Dermis microvascular lymphatic vessel endothelial cell (primary cell): ENCODE data around the gene NISCH. TPM values are rescaled to one million over a fixed set of nuclear protein-coding genes. Genes with fewer than 3 reads are reported as not detected.

Experiments used
- DNase-seq, 2 donors: peaks; one replicate each; pipeline versions ENCODE4 v3.0.0 to v3.0.0-alpha.2; 2010; ENCODE audit warnings: low read depth in 2 of 2
- total RNA-seq: library from RNA; depleted of rRNA; stranded (reverse); fragments of >200 nt; gene quantifications from 2 replicates; pipeline ENCODE4 v1.2.1, GENCODE V29; 2014

Gene NISCH
- total RNA-seq, 1 donor from 2014 or later, result 27.7 TPM

- DNase-seq, result no peak
These were observed 34.0 kb downstream of the NISCH start for GRCh38 chr3:52489453-52489852.

GRCh38 chr3:52490035-52490938, 34.9 kb downstream of the NISCH start:
- DNase-seq, result peak in 1 of 2 donors; percentile 11

- DNase-seq, result peak; percentile 57 to 94
These were observed 35.6 kb downstream of the NISCH start for GRCh38 chr3:52490939-52491526.

GRCh38 chr3:52492059-52492458, 36.7 kb downstream of the NISCH start:
- DNase-seq, result no peak

- no peak for DNase-seq
These were observed 38.0 kb downstream of the NISCH start for GRCh38 chr3:52493232-52494017.

DNA sequence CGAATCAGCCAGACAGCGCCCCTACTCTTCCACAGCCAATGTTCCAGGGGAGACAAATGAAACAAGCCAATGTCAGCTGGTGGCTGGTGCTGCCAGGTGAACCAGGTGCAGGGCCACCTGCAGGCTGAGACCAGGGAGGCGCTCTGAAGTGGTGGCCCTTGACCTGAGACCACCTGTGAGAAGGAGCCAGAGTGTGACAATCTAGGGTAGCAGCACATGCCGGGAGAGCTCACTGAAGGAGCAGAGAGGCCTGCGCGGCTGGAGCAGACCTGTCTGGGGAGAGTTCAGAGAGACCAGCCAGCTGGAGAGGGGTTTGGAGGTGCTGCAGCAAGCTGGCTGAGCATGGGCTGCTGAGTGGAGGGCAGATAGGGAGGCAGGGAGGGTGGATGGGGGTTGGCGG, 39.0 kb downstream of the NISCH start:
- DNase-seq, result no peak

DNA sequence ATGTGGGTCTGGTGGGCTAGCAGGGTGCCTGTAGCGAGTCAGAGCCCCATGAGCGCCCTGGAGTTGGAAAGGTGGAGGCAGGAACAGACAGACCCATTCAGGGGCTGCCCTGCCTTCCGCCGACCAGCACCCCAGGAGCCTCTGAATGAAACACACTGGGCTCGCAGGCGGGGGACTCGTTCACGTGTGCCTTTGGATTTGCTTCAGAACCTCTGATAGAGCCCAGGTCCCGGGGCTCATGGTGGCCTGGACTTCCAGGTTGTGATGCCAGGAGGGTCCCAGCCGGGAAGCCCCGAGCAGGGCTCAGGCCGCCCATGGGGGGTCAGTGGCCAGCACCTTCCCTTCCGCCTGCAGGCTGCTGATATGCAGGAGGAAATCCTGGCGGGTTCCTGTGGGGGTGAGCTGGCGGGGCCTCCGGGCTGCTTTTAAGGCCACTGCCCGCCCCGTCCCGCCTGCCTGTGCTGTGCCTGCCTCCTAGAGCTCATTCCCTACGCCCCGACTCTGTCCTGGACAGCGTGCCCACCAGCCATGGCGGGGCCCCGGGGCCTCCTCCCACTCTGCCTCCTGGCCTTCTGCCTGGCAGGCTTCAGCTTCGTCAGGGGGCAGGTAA, 39.6 kb downstream of the NISCH start, which contains the start of gene STAB1:
Gene STAB1 (plus strand): TSS at position 453 of the 610 bp plus-strand sequence. CDS start 76 bp downstream, at position 529.
- peak; percentile 92 to 96 for DNase-seq

DNA sequence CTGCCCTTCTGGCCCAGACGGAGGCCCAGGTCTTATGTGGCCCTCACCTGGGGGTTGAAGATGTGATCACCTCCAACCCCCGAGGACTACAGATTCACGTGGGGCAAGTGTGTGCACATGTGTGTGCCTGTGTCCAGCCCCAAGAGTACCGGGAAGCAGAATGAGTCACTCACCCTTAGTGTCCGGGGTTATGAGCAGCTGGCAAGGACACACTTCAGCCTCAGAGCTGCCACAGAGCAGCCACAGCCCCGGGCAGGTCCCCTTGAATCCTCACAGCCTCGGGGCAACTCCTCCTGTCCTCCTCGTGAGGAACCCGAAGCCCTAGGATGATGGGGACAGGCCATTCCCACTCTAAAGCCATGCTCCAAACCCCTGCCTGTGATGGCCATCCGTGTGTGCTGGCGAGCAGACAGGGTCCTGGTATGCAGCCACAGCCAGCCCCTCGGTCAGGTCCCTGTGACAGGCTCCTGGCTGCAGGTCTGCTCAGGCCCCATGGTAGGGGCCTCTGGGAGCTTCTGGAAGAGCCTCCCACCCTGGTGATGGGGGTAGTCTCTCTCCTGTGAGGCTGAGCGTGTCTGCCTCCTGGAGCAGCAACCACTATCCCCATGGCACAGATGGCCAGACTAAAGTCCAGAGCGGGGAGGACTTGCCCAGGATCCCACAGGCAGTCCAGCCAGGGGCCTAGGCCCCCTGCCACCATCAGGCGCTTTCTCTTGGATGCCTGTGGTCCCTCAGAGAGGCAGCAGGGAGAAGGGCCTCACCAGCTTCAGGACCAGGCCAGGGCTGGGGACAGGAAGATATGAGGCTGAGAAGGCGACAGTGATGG, 40.6 kb downstream of the NISCH start:
- peak; percentile 69 to 88 for DNase-seq

DNA sequence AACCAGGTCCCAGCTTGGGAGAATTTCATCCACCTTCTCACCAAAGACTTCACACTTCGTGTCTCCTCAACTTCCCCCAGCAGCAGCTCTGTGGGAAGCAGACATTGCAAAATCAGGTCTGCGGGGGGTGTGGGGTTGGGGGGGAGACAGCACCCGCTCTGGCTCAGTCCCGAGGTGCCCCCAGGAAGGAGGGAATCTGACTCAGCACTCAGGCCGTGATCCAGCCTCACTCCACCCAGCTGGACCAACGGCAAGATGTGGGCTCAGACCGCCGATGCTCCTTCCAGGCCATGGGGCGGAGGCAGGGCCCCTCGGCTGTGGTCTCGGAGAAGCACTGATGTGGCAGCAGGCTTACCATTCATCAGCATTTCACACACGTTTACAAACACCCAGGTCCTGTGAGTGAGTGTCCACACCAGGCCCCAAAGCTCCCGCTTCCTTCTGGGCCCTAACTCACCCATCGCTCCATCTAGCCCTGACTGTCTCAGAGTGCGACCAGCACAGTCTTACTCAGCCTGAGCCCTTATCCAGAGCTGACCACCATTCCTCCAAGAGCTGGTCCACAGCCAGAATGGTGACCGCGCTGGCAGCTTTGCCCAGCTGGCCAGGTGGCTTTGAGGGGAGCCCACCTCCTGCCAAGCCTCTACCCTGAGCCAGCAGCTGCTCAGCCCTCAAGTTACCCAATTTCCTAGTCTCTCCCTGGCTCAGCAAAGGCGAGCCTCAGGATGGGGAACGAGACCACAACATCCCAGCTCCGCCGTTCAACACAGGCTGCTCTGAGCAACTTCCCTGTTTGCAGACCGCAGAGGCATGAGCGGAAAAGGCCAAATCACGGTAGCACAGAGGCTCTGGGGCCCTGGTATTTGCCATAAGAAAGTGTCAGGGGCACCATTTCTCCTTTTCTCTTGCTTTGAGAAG, 43.0 kb downstream of the NISCH start:
- DNase-seq, result no peak

DNA sequence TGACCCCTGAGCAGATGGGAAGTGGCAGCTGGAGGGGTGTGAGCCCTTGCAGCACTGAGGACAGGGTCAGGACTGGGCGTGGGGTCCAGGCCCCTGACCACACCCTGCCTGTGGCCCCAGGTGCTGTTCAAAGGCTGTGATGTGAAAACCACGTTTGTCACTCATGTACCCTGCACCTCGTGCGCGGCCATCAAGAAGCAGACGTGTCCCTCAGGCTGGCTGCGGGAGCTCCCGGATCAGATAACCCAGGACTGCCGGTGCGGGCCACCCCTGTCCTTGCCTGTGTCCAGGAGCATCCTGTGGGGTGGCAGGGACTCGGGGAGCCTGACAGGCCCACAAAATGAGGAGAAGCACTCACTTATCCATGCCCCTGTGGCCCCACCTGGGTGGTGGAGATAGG, 45.6 kb downstream of the NISCH start:
- DNase-seq, result no peak

- DNase-seq, result no peak
These were observed 46.6 kb downstream of the NISCH start for GRCh38 chr3:52502001-52502400.

GRCh38 chr3:52502808-52503350, 47.5 kb downstream of the NISCH start:
- DNase-seq, result no peak

DNA sequence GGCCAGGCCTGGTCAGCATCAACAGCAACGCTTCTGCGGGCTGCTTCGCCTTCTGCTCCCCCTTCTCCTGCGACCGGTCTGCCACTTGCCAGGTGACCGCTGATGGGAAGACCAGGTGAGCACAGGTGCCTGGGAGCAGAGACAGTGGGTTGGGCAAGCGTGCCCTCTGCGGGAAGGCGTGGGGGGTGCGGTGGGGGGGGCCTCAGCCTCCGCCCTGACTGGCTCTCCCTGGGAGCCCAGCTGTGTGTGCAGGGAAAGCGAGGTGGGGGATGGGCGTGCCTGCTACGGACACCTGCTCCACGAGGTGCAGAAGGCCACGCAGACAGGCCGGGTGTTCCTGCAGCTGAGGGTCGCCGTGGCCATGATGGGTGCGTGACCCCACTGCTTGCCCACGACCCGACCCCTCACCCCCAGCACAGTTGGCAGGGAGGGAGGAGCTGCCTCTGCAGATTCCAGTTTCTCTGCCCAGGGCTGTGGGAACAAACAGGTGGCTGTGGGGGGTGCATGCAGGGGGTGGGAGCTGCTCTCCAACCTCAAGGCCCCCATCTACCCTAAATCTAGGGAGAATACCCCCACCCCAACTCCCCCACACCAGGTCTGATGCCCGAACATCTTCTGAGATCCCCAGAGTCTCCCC, 48.5 kb downstream of the NISCH start:
- no peak for DNase-seq

- no peak for DNase-seq
These were observed 49.6 kb downstream of the NISCH start for GRCh38 chr3:52504977-52505376.

GRCh38 chr3:52506266-52506966, 51.0 kb downstream of the NISCH start:
- DNase-seq, result no peak

DNA sequence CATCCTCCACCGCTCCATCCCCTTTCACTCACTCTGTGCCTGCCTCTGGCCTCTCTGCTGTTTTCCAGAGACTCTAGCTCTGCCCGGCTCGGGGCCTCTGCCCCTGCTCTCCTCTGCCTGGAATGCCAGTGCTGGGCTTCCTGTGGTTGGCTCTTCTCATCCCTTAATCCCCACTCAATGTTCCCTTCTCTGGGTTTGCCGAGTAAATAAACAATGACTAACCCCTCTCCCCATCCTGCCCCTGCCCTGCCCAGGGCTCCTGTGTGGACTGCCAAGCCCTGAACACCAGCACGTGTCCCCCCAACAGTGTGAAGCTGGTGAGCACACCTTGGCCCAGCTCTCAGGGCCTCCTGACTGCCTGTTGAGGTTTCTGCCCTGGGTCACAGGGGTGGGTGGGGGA, 52.0 kb downstream of the NISCH start:
- peak in 1 of 2 donors; percentile 25 for DNase-seq

- no peak for DNase-seq
These were observed 54.4 kb downstream of the NISCH start for GRCh38 chr3:52509753-52510328.

GRCh38 chr3:52511509-52511908, 56.1 kb downstream of the NISCH start:
- DNase-seq, result no peak
